A549 (cell line): ENCODE results near the gene HLA-G. TPM values are rescaled to one million over a fixed set of nuclear protein-coding genes. Genes with fewer than 3 reads are reported as not detected.

Experiments
- ATAC-seq, 2 experiments: fragments of 200-7000 bp in 1 of 2; fragments of >200 bp in 1 of 2; cut with Nextera tagmentation in 1 of 2; cut with Tn5 transposase in 1 of 2; 3 replicates each; pipeline versions ENCODE4 v1.8.0 to v1.9.1; 2018 to 2020; ENCODE audit warnings: mild to moderate bottlenecking in 1 of 2, moderate library complexity in 1 of 2
- CTCF ChIA-PET: fragments of 300-600 bp; sonication (Branson Sonifier 250); formaldehyde crosslinking; extraction: SDS; loops from one replicate; lab custom pipeline; 2021; ENCODE audit warnings: antibody characterized with exemption, inconsistent platforms; lab: Yijun Ruan, JAX
- POLR2A ChIA-PET: fragments of 350-600 bp; formaldehyde crosslinking; extraction: SDS; loops from one replicate; lab custom pipeline; 2021; ENCODE audit warnings: antibody characterized with exemption, inconsistent platforms; lab: Yijun Ruan, JAX
- DNase-seq, 2 experiments: peaks; one replicate each; pipeline versions ENCODE4 v3.0.0 to v3.0.0-alpha.2; 2011 to 2016; ENCODE audit warnings: low read depth in 1 of 2, low spot score in 1 of 2
- FAIRE-seq: peaks from 2 replicates; lab custom pipeline; 2011; peaks lifted over from hg19 to GRCh38; lab: Jason Lieb, UNC
- H3K27ac ChIP-seq, 2 experiments: fragments of >200 bp; sonication (Bioruptor Twin); formaldehyde crosslinking; 3 replicates each; pipeline ENCODE4 v1.5.1; 2016 to 2017
- H3K4me1 ChIP-seq: fragments of >200 bp; sonication (Bioruptor Twin); formaldehyde crosslinking; 3 replicates; pipeline ENCODE4 v1.6.1; 2016
- H3K4me2 ChIP-seq: fragments of >200 bp; sonication (Bioruptor Twin); formaldehyde crosslinking; 3 replicates; pipeline ENCODE4 v1.6.1; 2016
- H3K4me3 ChIP-seq: fragments of >200 bp; sonication (Bioruptor Twin); formaldehyde crosslinking; 3 replicates; pipeline ENCODE4 v1.5.1; 2016
- H3K9me3 ChIP-seq: fragments of >200 bp; sonication (Bioruptor Twin); formaldehyde crosslinking; 3 replicates; pipeline ENCODE4 v1.6.1; 2016
- BHLHE40 ChIP-seq: IDR thresholded peaks from 2 replicates; pipeline ENCODE4 v1.6.1; 2012; ENCODE audit warnings: low read depth, low read length, inconsistent platforms
- EHMT2 ChIP-seq: fragments of 200-600 bp; sonication (generic); IDR thresholded peaks from 2 replicates; pipeline ENCODE4 v1.6.1; 2016; ENCODE audit warnings: antibody characterized with exemption, low read depth, mild to moderate bottlenecking, moderate library complexity
- FOXS1 ChIP-seq: fragments of 250-450 bp; sonication (Bioruptor Pico); IDR thresholded peaks from 2 replicates; pipeline ENCODE4 v1.5.0; 2020; ENCODE audit warnings: mild to moderate bottlenecking, moderate library complexity
- HEYL ChIP-seq: fragments of 250-450 bp; sonication (Bioruptor Pico); IDR thresholded peaks from 2 replicates; pipeline ENCODE4 v1.8.0; 2021; ENCODE audit warnings: mild to moderate bottlenecking, moderate library complexity
- HOXB5 ChIP-seq: fragments of 250-450 bp; sonication (Bioruptor Pico); IDR thresholded peaks from 2 replicates; pipeline ENCODE4 v1.5.0; 2020; ENCODE audit warnings: mild to moderate bottlenecking, moderate library complexity
- KDM1A ChIP-seq: fragments of 200-600 bp; sonication (generic); IDR thresholded peaks from 2 replicates; pipeline ENCODE4 v1.6.1; 2016; ENCODE audit warnings: low read depth, mild to moderate bottlenecking
- MAZ ChIP-seq: fragments of 150-350 bp; IDR thresholded peaks from 2 replicates; pipeline ENCODE4 v1.6.1; 2014; ENCODE audit warnings: antibody characterized with exemption, low read depth, low read length, borderline replicate concordance
- MYC ChIP-seq: IDR thresholded peaks from 2 replicates; pipeline ENCODE4 v1.6.1; 2012; ENCODE audit warnings: mild to moderate bottlenecking, inconsistent platforms, low read length, improper control_type of control experiment, borderline replicate concordance
- NR3C1 ChIP-seq: fragments of >200 bp; sonication (Bioruptor Twin); formaldehyde crosslinking; IDR thresholded peaks from 3 replicates; pipeline ENCODE4 v1.6.1; 2017
- PBX3 ChIP-seq: IDR thresholded peaks from 2 replicates; pipeline ENCODE4 v1.6.1; 2012
- PHF8 ChIP-seq: fragments of 200-600 bp; sonication (generic); IDR thresholded peaks from 2 replicates; pipeline ENCODE4 v1.6.1; 2016; ENCODE audit warnings: low read depth, mild to moderate bottlenecking, antibody characterized with exemption, moderate library complexity, borderline replicate concordance
- RAD21 ChIP-seq, 2 experiments: fragments of >200 bp in 1 of 2; sonication (Bioruptor Twin) in 1 of 2; formaldehyde crosslinking in 1 of 2; IDR thresholded peaks in 1 of 2; conservative IDR thresholded peaks in 1 of 2; 2 replicates in 1 of 2; 3 replicates in 1 of 2; pipeline ENCODE4 v1.6.1; 2012 to 2018; ENCODE audit warnings: inconsistent platforms in 1 of 2
- RARB ChIP-seq: fragments of 250-450 bp; sonication (Bioruptor Pico); IDR thresholded peaks from 2 replicates; pipeline ENCODE4 v1.8.0; 2021; ENCODE audit warnings: mild to moderate bottlenecking, moderate library complexity
- RCOR1 ChIP-seq: fragments of 150-350 bp; IDR thresholded peaks from 2 replicates; pipeline ENCODE4 v1.6.1; 2014; ENCODE audit warnings: antibody characterized with exemption, low read length, low read depth
- RNF2 ChIP-seq: fragments of 200-600 bp; sonication (generic); IDR thresholded peaks from 2 replicates; pipeline ENCODE4 v1.6.1; 2016; ENCODE audit warnings: low read depth, mild to moderate bottlenecking, antibody characterized with exemption, moderate library complexity, borderline replicate concordance
- SREBF2 ChIP-seq: fragments of 450-650 bp; IDR thresholded peaks from 2 replicates; pipeline ENCODE4 v1.6.1; 2014; ENCODE audit warnings: mild to moderate bottlenecking, moderate library complexity
- ZSCAN20 ChIP-seq: fragments of 250-450 bp; sonication (Bioruptor Pico); IDR thresholded peaks from 2 replicates; pipeline ENCODE4 v1.8.0; 2022; ENCODE audit warnings: mild to moderate bottlenecking, moderate library complexity
- WGBS: methylation state at CpG from one replicate; pipeline ENCODE4 v1.1.6; 2017; ENCODE audit errors: missing lambda C conversion rate; 5-methylcytosine and 5-hydroxymethylcytosine counted together
- polyA plus RNA-seq, 4 experiments: library from polyadenylated mRNA; depleted of rRNA in 3 of 4; stranded (reverse); fragments of >200 nt; fragmentation: RNase III in 1 of 4; extraction: RNeasy Plus Mini Kit Qiagen cat#74134 plus additional on column Dnase treatment in 1 of 4; gene quantifications; 2 replicates in 3 of 4; 3 replicates in 1 of 4; pipeline ENCODE4 v1.2.3, GENCODE V29; 2011 to 2017
- TF ChIP-seq, protein P1 (sequence below): fragments of >200 bp; sonication (Bioruptor Twin); formaldehyde crosslinking; IDR thresholded peaks from 3 replicates; pipeline ENCODE4 v1.5.1; 2016
- TF ChIP-seq, protein P2 (sequence below): IDR thresholded peaks from 2 replicates; pipeline ENCODE4 v1.6.1; 2012
- TF ChIP-seq, protein P3 (sequence below): fragments of 450-650 bp; IDR thresholded peaks from 2 replicates; pipeline ENCODE4 v1.6.1; 2014; ENCODE audit warnings: antibody characterized with exemption
- TF ChIP-seq, protein P4 (sequence below): fragments of >200 bp; sonication (Bioruptor Twin); formaldehyde crosslinking; IDR thresholded peaks from 2 replicates; pipeline ENCODE4 v1.6.1; 2016

Gene HLA-G
- polyA plus RNA-seq, 2 of the 4 experiments (the other 2 are of a cell fraction): 0.06 TPM; not detected in 1

DNA sequence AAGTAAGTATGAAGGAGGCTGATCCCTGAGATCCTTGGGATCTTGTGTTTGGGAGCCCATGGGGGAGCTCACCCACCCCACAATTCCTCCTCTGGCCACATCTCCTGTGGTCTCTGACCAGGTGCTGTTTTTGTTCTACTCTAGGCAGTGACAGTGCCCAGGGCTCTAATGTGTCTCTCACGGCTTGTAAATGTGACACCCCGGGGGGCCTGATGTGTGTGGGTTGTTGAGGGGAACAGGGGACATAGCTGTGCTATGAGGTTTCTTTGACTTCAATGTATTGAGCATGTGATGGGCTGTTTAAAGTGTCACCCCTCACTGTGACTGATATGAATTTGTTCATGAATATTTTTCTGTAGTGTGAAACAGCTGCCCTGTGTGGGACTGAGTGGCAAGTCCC lies 2.8 kb downstream of the HLA-G start:
- no peak for TF ChIP-seq RNF2
- no peak for TF ChIP-seq PHF8
- TF ChIP-seq, protein P1, sequence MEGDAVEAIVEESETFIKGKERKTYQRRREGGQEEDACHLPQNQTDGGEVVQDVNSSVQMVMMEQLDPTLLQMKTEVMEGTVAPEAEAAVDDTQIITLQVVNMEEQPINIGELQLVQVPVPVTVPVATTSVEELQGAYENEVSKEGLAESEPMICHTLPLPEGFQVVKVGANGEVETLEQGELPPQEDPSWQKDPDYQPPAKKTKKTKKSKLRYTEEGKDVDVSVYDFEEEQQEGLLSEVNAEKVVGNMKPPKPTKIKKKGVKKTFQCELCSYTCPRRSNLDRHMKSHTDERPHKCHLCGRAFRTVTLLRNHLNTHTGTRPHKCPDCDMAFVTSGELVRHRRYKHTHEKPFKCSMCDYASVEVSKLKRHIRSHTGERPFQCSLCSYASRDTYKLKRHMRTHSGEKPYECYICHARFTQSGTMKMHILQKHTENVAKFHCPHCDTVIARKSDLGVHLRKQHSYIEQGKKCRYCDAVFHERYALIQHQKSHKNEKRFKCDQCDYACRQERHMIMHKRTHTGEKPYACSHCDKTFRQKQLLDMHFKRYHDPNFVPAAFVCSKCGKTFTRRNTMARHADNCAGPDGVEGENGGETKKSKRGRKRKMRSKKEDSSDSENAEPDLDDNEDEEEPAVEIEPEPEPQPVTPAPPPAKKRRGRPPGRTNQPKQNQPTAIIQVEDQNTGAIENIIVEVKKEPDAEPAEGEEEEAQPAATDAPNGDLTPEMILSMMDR: no peak
- TF ChIP-seq SREBF2: no peak
- no peak for TF ChIP-seq EHMT2
- no peak for TF ChIP-seq RCOR1
- TF ChIP-seq RAD21 (conservative IDR thresholded peaks at IDR 0.05 in 1 of 2, IDR thresholded peaks at IDR 0.05 in 1 of 2): no peak
- no peak for TF ChIP-seq ZSCAN20
- TF ChIP-seq KDM1A: no peak
- TF ChIP-seq HEYL (CRISPR knock-in tag): no peak
- TF ChIP-seq BHLHE40: no peak
- TF ChIP-seq, protein P2, sequence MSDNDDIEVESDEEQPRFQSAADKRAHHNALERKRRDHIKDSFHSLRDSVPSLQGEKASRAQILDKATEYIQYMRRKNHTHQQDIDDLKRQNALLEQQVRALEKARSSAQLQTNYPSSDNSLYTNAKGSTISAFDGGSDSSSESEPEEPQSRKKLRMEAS: no peak
- H3K27ac ChIP-seq: no peak overlapping the region
- WGBS: 14% methylated on average over 2 of the region's 2 CpGs
- ChIA-PET POLR2A (no interaction called here), CTCF (interaction anchor here (0.9 to 1.5 kb wide), 3 partner anchors 17 to 124 kb away, joined by 3 to 4 read pairs (median 3); no protein-coding TSS in a partner anchor)
- no peaks in the 10 kb centered on the region for H3K4me1 ChIP-seq
- no peaks in the 10 kb centered on the region for H3K9me3 ChIP-seq
- H3K4me3 ChIP-seq: no peak overlapping the region
- DNase-seq: no peak
- no peak for FAIRE-seq
- ATAC-seq: no peak
- no peak overlapping the region for H3K4me2 ChIP-seq

GRCh38 chr6:29831776-29832175 lies 4.2 kb downstream of the HLA-G start:
- no peaks in the 10 kb centered on the region for H3K9me3 ChIP-seq
- FAIRE-seq (no peak), DNase-seq (no peak), ATAC-seq (no peak)
- 44% methylated on average over 2 of the region's 2 CpGs for WGBS
- TF ChIP-seq NR3C1 (no peak), MYC (no peak), HOXB5 (no peak), RARB (CRISPR knock-in tag) (no peak), RNF2 (no peak), BHLHE40 (no peak), PBX3 (no peak), MAZ (no peak), FOXS1 (CRISPR knock-in tag) (no peak)
- TF ChIP-seq, protein P3, sequence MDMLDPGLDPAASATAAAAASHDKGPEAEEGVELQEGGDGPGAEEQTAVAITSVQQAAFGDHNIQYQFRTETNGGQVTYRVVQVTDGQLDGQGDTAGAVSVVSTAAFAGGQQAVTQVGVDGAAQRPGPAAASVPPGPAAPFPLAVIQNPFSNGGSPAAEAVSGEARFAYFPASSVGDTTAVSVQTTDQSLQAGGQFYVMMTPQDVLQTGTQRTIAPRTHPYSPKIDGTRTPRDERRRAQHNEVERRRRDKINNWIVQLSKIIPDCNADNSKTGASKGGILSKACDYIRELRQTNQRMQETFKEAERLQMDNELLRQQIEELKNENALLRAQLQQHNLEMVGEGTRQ: no peak
- TF ChIP-seq, protein P4, sequence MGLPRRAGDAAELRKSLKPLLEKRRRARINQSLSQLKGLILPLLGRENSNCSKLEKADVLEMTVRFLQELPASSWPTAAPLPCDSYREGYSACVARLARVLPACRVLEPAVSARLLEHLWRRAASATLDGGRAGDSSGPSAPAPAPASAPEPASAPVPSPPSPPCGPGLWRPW: no peak
- H3K4me2 ChIP-seq: no peak overlapping the region
- no peaks in the 10 kb centered on the region for H3K4me1 ChIP-seq
- H3K27ac ChIP-seq: no peak overlapping the region
- H3K4me3 ChIP-seq: no peak overlapping the region
- POLR2A ChIA-PET: no interaction called here
- CTCF ChIA-PET: interaction anchor here (1.5 kb wide), 1 partner anchor 8 kb away, joined by 3 read pairs; no protein-coding TSS in a partner anchor
